ENCODE results near the gene TNK1. TPM values are rescaled to one million over a fixed set of nuclear protein-coding genes. Genes with fewer than 3 reads are reported as not detected.

TNK1 gene
- total RNA-seq, 1 experiment from 2014 or later = 6.4 TPM

DNA sequence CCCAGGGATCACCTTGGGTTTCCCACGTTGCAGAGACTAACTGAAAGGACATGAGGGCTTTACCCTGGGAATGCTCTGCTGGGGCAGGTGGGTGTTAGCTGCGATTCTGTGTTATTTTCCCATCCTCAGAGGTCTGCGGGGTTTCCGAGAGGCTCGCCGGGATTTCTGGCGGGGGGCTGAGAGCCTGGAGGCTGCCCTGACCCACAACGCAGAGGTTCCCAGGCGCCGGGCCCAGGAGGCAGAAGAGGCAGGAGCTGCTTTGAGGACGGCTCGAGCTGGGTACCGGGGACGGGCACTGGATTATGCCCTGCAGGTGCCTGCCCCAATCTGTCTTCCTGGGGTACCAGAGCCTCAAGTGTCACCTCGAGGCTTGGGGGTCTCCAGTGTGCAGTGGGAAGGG lies 37.6 kb upstream of the TNK1 start:
- Mint-ChIP-seq H3K27me3 (ENCODE audit: insufficient read depth, unreplicated experiment) (peaks cover 12% of the 10 kb centered on the region), H3K36me3 (ENCODE audit: insufficient read depth, unreplicated experiment) (peaks cover 8% of the 10 kb centered on the region), H3K4me3 (ENCODE audit: unreplicated experiment) (no peak overlapping the region), H3K4me1 (ENCODE audit: insufficient read depth, unreplicated experiment) (no peaks in the 10 kb centered on the region), H3K9me3 (ENCODE audit: unreplicated experiment) (no peaks in the 10 kb centered on the region), H3K27ac (ENCODE audit: low read depth, unreplicated experiment) (no peak overlapping the region)
- BruUV-seq (replicated peaks) = no TSS peak
- no peak for DNase-seq (ENCODE audit: unreplicated experiment)
- TF ChIP-seq, protein P1, sequence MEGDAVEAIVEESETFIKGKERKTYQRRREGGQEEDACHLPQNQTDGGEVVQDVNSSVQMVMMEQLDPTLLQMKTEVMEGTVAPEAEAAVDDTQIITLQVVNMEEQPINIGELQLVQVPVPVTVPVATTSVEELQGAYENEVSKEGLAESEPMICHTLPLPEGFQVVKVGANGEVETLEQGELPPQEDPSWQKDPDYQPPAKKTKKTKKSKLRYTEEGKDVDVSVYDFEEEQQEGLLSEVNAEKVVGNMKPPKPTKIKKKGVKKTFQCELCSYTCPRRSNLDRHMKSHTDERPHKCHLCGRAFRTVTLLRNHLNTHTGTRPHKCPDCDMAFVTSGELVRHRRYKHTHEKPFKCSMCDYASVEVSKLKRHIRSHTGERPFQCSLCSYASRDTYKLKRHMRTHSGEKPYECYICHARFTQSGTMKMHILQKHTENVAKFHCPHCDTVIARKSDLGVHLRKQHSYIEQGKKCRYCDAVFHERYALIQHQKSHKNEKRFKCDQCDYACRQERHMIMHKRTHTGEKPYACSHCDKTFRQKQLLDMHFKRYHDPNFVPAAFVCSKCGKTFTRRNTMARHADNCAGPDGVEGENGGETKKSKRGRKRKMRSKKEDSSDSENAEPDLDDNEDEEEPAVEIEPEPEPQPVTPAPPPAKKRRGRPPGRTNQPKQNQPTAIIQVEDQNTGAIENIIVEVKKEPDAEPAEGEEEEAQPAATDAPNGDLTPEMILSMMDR (IDR thresholded peaks at IDR 0.05; ENCODE audit: unreplicated experiment) = no peak
- POLR2A ChIA-PET = interaction anchor here (1.1 to 2.5 kb wide), 3 partner anchors 13 to 140 kb away, joined by 3 to 16 read pairs (median 3); partner anchors contain the start of gene NEURL4
- intact Hi-C loops (cut with micrococcal nuclease) = no loop called here
- CTCF ChIA-PET = interaction anchor here (0.8 to 1.7 kb wide), 2 partner anchors 9 to 35 kb away, joined by 3 to 5 read pairs; no protein-coding TSS in a partner anchor

DNA sequence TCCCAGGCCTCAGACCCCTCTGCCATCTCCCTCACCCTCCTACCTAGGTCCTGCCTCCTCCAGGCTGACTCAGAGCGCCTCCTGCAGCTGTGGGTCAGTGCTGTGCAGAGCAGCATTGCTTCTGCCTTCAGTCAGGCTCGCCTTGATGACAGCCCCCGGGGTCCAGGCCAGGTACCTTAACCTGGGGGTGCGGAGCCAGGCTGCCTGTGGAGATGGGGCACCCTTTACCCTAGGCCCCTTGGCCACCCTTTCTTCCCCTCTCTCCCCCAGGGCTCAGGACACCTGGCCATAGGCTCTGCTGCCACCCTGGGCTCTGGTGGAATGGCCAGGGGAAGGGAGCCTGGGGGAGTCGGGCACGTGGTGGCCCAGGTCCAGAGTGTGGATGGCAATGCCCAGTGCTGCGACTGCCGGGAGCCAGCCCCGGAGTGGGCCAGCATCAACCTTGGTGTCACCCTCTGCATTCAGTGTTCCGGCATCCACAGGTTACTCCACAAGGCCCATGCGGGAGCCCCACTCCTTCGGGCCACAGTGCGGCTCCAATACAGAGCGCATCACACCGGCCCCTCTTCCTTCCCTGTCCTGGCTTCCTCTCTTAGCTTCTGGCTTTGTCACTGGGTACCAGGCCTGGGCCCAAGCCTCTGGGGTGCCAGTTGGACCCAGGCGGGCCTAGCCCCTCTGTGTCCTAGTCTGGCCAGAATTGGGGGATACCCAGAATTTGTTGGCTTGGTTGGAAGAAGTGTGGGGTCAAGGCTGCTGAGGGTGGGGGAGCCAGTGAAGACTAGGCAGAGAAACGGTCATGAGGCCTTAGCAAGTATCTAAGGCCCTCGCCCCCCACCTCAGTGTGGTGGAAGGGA lies 33.9 kb upstream of the TNK1 start:
- peaks cover 22% of the 10 kb centered on the region for H3K36me3 Mint-ChIP-seq (ENCODE audit: insufficient read depth, unreplicated experiment)
- H3K9me3 Mint-ChIP-seq (ENCODE audit: unreplicated experiment) = no peaks in the 10 kb centered on the region
- no peak overlapping the region for H3K27ac Mint-ChIP-seq (ENCODE audit: low read depth, unreplicated experiment)
- POLR2A ChIA-PET = interaction anchor here (0.6 to 1.6 kb wide), 4 partner anchors 17 to 118 kb away, joined by 3 to 4 read pairs (median 4); no protein-coding TSS in a partner anchor
- no peak overlapping the region for H3K4me3 Mint-ChIP-seq (ENCODE audit: unreplicated experiment)
- no peak for DNase-seq (ENCODE audit: unreplicated experiment)
- CTCF ChIA-PET = interaction anchor here (0.5 to 1.1 kb wide), 2 partner anchors 22 to 106 kb away, joined by 3 read pairs; no protein-coding TSS in a partner anchor
- intact Hi-C loops (cut with micrococcal nuclease) = loop anchor here (1.0 to 5.0 kb wide), 2 partner anchors 67 to 300 kb away; no protein-coding TSS in a partner anchor
- peaks cover under 1% of the 10 kb centered on the region for H3K27me3 Mint-ChIP-seq (ENCODE audit: insufficient read depth, unreplicated experiment)
- H3K4me1 Mint-ChIP-seq (ENCODE audit: insufficient read depth, unreplicated experiment) = peaks cover 5% of the 10 kb centered on the region
- TF ChIP-seq, protein P1 (IDR thresholded peaks at IDR 0.05; ENCODE audit: unreplicated experiment) = no peak
- BruUV-seq (replicated peaks) = no TSS peak

DNA sequence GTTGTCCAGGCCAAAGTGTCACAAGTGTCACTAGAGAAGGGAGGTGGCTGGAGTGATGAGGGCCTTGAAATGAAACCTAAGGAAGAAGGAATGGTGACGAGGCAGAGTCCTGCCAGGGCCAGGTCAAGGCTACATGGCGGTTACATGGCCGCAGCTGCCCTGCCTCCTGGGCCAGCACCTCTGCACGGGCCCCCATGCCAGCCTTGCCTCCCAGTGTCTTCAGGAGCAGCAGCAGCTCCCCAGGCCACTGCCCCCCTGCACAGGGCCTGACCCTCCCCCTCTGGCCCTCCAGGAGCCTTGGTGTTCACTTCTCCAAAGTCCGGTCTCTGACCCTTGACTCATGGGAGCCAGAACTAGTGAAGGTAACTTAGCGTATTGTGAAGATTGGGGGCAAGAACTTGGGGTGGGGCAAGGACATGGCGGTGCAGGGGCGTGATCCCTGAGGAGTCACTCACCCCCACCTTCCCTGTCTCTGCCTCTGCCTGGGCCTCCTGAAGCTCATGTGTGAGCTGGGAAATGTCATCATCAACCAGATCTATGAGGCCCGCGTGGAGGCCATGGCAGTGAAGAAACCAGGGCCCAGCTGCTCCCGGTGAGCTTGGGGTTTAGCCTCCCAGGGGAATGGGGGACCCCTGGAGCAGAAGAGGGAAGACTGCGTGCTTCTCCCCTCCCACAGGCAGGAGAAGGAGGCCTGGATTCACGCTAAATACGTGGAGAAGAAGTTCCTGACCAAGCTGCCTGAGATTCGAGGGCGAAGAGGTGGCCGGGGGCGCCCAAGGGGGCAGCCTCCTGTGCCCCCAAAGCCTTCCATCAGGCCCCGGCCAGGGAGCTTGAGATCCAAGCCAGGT lies 33.0 kb upstream of the TNK1 start:
- peaks cover 22% of the 10 kb centered on the region for H3K36me3 Mint-ChIP-seq (ENCODE audit: insufficient read depth, unreplicated experiment)
- H3K4me3 Mint-ChIP-seq (ENCODE audit: unreplicated experiment) = no peak overlapping the region
- peaks cover 5% of the 10 kb centered on the region for H3K4me1 Mint-ChIP-seq (ENCODE audit: insufficient read depth, unreplicated experiment)
- POLR2A ChIA-PET = interaction anchor here (0.5 to 5.4 kb wide), 8 partner anchors 18 to 213 kb away, joined by 3 to 54 read pairs (median 4); partner anchors contain the start of genes NEURL4 and SENP3
- H3K27ac Mint-ChIP-seq (ENCODE audit: low read depth, unreplicated experiment) = no peak overlapping the region
- CTCF ChIA-PET = interaction anchor here (0.6 to 1.3 kb wide), 7 partner anchors 13 to 772 kb away, joined by 3 to 4 read pairs (median 3); no protein-coding TSS in a partner anchor
- DNase-seq (ENCODE audit: unreplicated experiment) = no peak
- intact Hi-C loops (cut with micrococcal nuclease) = loop anchor here (5.0 kb wide), 1 partner anchor 301 kb away; no protein-coding TSS in a partner anchor
- H3K9me3 Mint-ChIP-seq (ENCODE audit: unreplicated experiment) = no peaks in the 10 kb centered on the region
- TF ChIP-seq, protein P1 (IDR thresholded peaks at IDR 0.05; ENCODE audit: unreplicated experiment) = no peak
- no TSS peak for BruUV-seq (replicated peaks)
- no peaks in the 10 kb centered on the region for H3K27me3 Mint-ChIP-seq (ENCODE audit: insufficient read depth, unreplicated experiment)
